HepG2 (cell line): ENCODE measurements around the gene CD80. TPM values are rescaled to one million over a fixed set of nuclear protein-coding genes. Genes with fewer than 3 reads are reported as not detected.

ENCODE experiments used
- ATAC-seq: fragments of 200-7000 bp; cut with Tn5 transposase; 3 replicates; pipeline ENCODE4 v1.9.1; 2020; ENCODE audit warnings: mild to moderate bottlenecking, moderate library complexity
- BruUV-seq: library from RNA; stranded (reverse); fragments of 400-500 nt; replicated peaks from 2 replicates; lab custom pipeline; 2021; lab: Mats Ljungman, UMichigan
- CTCF ChIA-PET: fragments of 300-600 bp; formaldehyde crosslinking; extraction: SDS; loops from one replicate; lab custom pipeline; 2021; ENCODE audit warnings: low total read pairs, inconsistent platforms, low intra/inter-chr PET ratio; lab: Yijun Ruan, JAX
- POLR2A ChIA-PET: fragments of 350-600 bp; sonication (Branson Sonifier 250); formaldehyde crosslinking; loops from one replicate; lab custom pipeline; 2020; ENCODE audit warnings: antibody characterized with exemption, inconsistent platforms; lab: Yijun Ruan, JAX
- DNase-seq: peaks from one replicate; pipeline ENCODE4 v3.0.0-alpha.2; 2015; ENCODE audit warnings: low spot score
- FAIRE-seq: peaks from 3 replicates; lab custom pipeline; 2011; peaks lifted over from hg19 to GRCh38; lab: Jason Lieb, UNC
- H2AFZ ChIP-seq: one replicate; pipeline ENCODE4 v1.6.1; 2011; ENCODE audit warnings: low read length, inconsistent platforms
- H3K27ac ChIP-seq: fragments of 300-600 bp; 3 replicates; pipeline ENCODE4 v1.8.0; 2011; ENCODE audit warnings: mixed run types, mild to moderate bottlenecking, mixed read lengths, low read length, inconsistent platforms; ENCODE audit not compliant: insufficient read depth; ENCODE audit errors: extremely low read length
- H3K27me3 ChIP-seq, 2 experiments: fragments of 200-600 bp in 1 of 2; 2 replicates in 1 of 2; 3 replicates in 1 of 2; pipeline versions ENCODE4 v1.6.0 to v1.8.0; 2011; ENCODE audit warnings: low read length in 2 of 2, mild to moderate bottlenecking in 2 of 2, moderate library complexity in 2 of 2, inconsistent platforms in 1 of 2; ENCODE audit not compliant: insufficient read depth in 2 of 2, control insufficient read depth in 1 of 2
- H3K36me3 ChIP-seq, 2 experiments: fragments of 200-600 bp in 1 of 2; replicated peaks in 1 of 2; 2 replicates in 1 of 2; 3 replicates in 1 of 2; pipeline versions ENCODE4 v1.5.1 to v1.8.0; 2011; ENCODE audit warnings: low read length in 2 of 2, inconsistent platforms in 1 of 2; ENCODE audit not compliant: insufficient read depth in 2 of 2, control insufficient read depth in 1 of 2
- H3K4me1 ChIP-seq: 2 replicates; pipeline ENCODE4 v1.5.1; 2012; ENCODE audit warnings: low read length, inconsistent platforms; ENCODE audit not compliant: insufficient read depth
- H3K4me2 ChIP-seq: 2 replicates; pipeline ENCODE4 v1.6.0; 2011; ENCODE audit warnings: low read depth, low read length, inconsistent platforms
- H3K4me3 ChIP-seq, 3 experiments: fragments of 200-600 bp in 1 of 3; sonication (generic), shearing (Covaris generic) in 1 of 3; replicated peaks in 1 of 3; 2 replicates each; pipeline ENCODE4 v1.5.1; 2011 to 2016; ENCODE audit warnings: low read length in 3 of 3, inconsistent platforms in 2 of 3, low read depth in 2 of 3, mild to moderate bottlenecking in 2 of 3, control low read depth in 1 of 3, mixed read lengths in 1 of 3; ENCODE audit not compliant: insufficient read depth in 1 of 3
- H3K79me2 ChIP-seq: one replicate; pipeline ENCODE4 v1.6.1; 2011; ENCODE audit warnings: low read length, inconsistent platforms; ENCODE audit not compliant: insufficient read depth
- H3K9ac ChIP-seq: 2 replicates; pipeline ENCODE4 v1.6.0; 2011; ENCODE audit warnings: mild to moderate bottlenecking, low read depth, low read length, inconsistent platforms; ENCODE audit not compliant: insufficient read depth
- H3K9me3 ChIP-seq: 2 replicates; pipeline ENCODE4 v1.5.1; 2012; ENCODE audit warnings: mild to moderate bottlenecking, low read length
- H4K20me1 ChIP-seq: 2 replicates; pipeline ENCODE4 v1.6.0; 2011; ENCODE audit warnings: inconsistent platforms, mild to moderate bottlenecking, low read length, moderate library complexity; ENCODE audit not compliant: insufficient read depth
- DR1 ChIP-seq: sonication (generic); formaldehyde crosslinking; IDR thresholded peaks from 2 replicates; pipeline ENCODE4 v1.8.0; 2021; ENCODE audit warnings: mild to moderate bottlenecking, missing genetic modification reagents, inconsistent platforms
- JUNB ChIP-seq: sonication (generic); formaldehyde crosslinking; IDR thresholded peaks from 2 replicates; pipeline ENCODE4 v1.8.0; 2022; ENCODE audit warnings: missing genetic modification reagents, mild to moderate bottlenecking, borderline replicate concordance
- MBD4 ChIP-seq: IDR thresholded peaks from 2 replicates; pipeline ENCODE4 v1.6.1; 2012; ENCODE audit warnings: low read length, inconsistent platforms, borderline replicate concordance
- NR2F1 ChIP-seq, 2 experiments: fragments of 450-650 bp in 1 of 2; formaldehyde crosslinking in 1 of 2; IDR thresholded peaks; 2 replicates each; pipeline versions ENCODE4 v1.5.0 to v1.6.1; 2016 to 2020; ENCODE audit warnings: mild to moderate bottlenecking in 1 of 2, missing compliant biosample characterization in 1 of 2, missing genetic modification reagents in 1 of 2, moderate library complexity in 1 of 2
- REXO4 ChIP-seq: sonication (generic); formaldehyde crosslinking; IDR thresholded peaks from 2 replicates; pipeline ENCODE4 v1.8.0; 2022; ENCODE audit warnings: missing genetic modification reagents, mild to moderate bottlenecking, borderline replicate concordance
- TSC22D2 ChIP-seq: sonication (generic); formaldehyde crosslinking; IDR thresholded peaks from 2 replicates; pipeline ENCODE4 v1.5.1; 2020; ENCODE audit warnings: missing genetic modification reagents, mild to moderate bottlenecking, borderline replicate concordance
- ZNF205 ChIP-seq: IDR thresholded peaks from 2 replicates; pipeline ENCODE4 v1.6.1; 2018; ENCODE audit warnings: missing biosample characterization, missing genetic modification reagents
- WGBS: methylation state at CpG from one replicate; pipeline ENCODE4 v1.1.6; 2017; ENCODE audit warnings: low lambda C conversion rate; 5-methylcytosine and 5-hydroxymethylcytosine counted together
- in situ Hi-C: cut with HindIII; loops from 2 replicates; pipeline ENCODE4 v1.10.0; 2017; ENCODE audit warnings: low pct_unique_long_range_greater_than_20kb; ENCODE audit not compliant: extremely low pct_ligation_motif_present
- intact Hi-C: fragments of 100-400 bp; cut with micrococcal nuclease; formaldehyde crosslinking; loops from one replicate; pipeline ENCODE4 v1.10.0; 2022; ENCODE audit not compliant: unreplicated experiment
- polyA plus RNA-seq, 8 experiments: library from polyadenylated mRNA; depleted of rRNA in 3 of 8; stranded (reverse) in 7 of 8; unstranded in 1 of 8; fragments of >200 nt; fragmentation: Illumina TruSeq in 4 of 8; extraction: Trizol in 4 of 8; gene quantifications; 2 replicates each; pipeline versions ENCODE4 v1.2.1 to v1.2.3, GENCODE V29; 2011 to 2016; ENCODE audit warnings: low read depth in 4 of 8, missing spikeins in 1 of 8, mixed read lengths in 1 of 8; ENCODE audit not compliant: insufficient read depth in 1 of 8
- total RNA-seq, 5 experiments: library from RNA; depleted of rRNA; stranded (reverse); fragments of >200 nt; fragmentation: Illumina TruSeq; extraction: Trizol; gene quantifications; 2 replicates each; pipeline ENCODE4 v1.2.3, GENCODE V29; 2016; ENCODE audit warnings: low read depth in 1 of 5
- TF ChIP-seq, protein P1 (sequence below): sonication (generic); formaldehyde crosslinking; IDR thresholded peaks from 2 replicates; pipeline ENCODE4 v1.8.1; 2023; ENCODE audit warnings: mild to moderate bottlenecking, moderate library complexity, missing genetic modification reagents
- TF ChIP-seq, protein P2 (sequence below): IDR thresholded peaks from 2 replicates; pipeline ENCODE4 v1.6.1; 2018; ENCODE audit warnings: missing genetic modification reagents
- TF ChIP-seq, protein P3 (sequence below): sonication (generic); formaldehyde crosslinking; IDR thresholded peaks from 2 replicates; pipeline ENCODE4 v1.4.0; 2020; ENCODE audit warnings: missing genetic modification reagents, borderline replicate concordance

CD80 gene
- total and polyA plus RNA-seq, 2 of the 13 experiments (the other 11 are each of a cell fraction or from before 2014, with no cell fraction given): not detected

DNA sequence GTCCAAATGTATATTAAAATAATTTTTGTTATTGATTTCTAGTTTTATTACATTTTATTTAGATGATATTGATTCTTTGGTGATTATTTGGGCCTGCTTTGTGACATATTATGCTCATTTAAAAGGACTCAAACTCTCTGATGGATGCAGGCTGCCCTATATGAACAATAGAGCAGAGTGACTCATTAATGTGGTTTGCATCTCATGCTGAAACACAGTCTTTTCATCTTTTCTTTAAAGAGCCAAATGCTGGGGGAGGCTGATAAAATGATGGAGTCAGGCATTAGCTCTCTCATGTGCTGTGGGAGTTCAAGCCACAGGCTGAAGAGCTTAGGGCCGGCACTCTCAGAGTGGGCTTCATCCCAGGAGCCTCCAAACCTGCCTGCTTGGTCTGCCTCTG lies 45.5 kb upstream of the CD80 start:
- H3K4me2 ChIP-seq: no peak overlapping the region
- no peak overlapping the region for H2AFZ ChIP-seq
- no peaks in the 10 kb centered on the region; a peak in 1 of 5 replicates for H3K27me3 ChIP-seq
- in situ Hi-C loops: no loop called here
- ChIA-PET CTCF (no interaction called here), POLR2A (no interaction called here)
- H3K79me2 ChIP-seq: no peaks in the 10 kb centered on the region
- H3K9me3 ChIP-seq: no peaks in the 10 kb centered on the region
- ATAC-seq (no peak), DNase-seq (no peak), FAIRE-seq (no peak)
- 0% methylated on average over 1 of the region's 1 CpG for WGBS
- no peak overlapping the region for H3K9ac ChIP-seq
- BruUV-seq: no TSS peak
- no peak overlapping the region for H3K27ac ChIP-seq
- TF ChIP-seq TSC22D2 (no peak), REXO4 (CRISPR knock-in tag) (no peak), NR2F1 (CRISPR knock-in tag; IDR thresholded peaks at IDR 0.05) (no peak), MBD4 (no peak)
- TF ChIP-seq, protein P1, sequence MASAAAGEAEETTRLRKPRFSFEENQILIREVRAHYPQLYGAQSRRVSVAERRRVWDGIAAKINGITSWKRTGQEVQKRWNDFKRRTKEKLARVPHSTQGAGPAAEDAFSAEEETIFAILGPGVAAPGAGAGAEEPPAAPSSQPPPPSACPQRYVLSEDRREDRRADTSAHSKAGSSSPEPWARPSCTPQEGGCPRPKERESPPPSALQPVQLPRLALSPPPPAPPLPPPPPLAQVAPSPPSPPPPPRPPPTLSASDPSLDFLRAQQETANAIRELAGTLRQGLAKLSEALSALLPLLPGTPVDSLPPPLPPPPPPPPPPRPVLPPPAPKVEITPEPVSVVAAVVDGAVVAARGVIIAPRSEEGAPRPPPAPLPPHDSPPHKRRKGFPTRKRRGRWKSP (CRISPR knock-in tag): no peak
- TF ChIP-seq, protein P2, sequence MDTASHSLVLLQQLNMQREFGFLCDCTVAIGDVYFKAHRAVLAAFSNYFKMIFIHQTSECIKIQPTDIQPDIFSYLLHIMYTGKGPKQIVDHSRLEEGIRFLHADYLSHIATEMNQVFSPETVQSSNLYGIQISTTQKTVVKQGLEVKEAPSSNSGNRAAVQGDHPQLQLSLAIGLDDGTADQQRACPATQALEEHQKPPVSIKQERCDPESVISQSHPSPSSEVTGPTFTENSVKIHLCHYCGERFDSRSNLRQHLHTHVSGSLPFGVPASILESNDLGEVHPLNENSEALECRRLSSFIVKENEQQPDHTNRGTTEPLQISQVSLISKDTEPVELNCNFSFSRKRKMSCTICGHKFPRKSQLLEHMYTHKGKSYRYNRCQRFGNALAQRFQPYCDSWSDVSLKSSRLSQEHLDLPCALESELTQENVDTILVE (CRISPR knock-in tag): no peak
- no peaks in the 10 kb centered on the region for H3K4me1 ChIP-seq
- no peaks in the 10 kb centered on the region for H3K36me3 ChIP-seq
- intact Hi-C loops: no loop called here
- no peak overlapping the region for H3K4me3 ChIP-seq
- H4K20me1 ChIP-seq: no peaks in the 10 kb centered on the region

DNA sequence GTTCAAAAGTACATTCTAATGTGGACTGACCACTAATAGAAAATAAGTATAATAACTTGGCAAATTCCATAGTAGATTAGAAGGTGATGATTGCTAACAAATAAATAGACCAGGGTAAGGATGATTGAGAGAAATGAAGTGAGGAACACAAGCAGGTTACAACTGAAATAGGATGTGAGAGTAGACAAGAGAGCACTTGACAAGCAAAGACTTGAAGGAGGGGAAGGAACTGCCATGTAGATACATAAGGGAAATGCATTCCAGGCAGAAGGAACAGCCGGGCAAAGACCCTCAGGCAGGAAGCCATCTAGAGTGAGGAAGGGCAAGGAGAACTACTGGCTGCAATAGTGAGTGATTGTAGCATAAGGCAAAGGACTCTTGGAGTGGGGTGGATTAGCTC lies 43.3 kb upstream of the CD80 start:
- Histone ChIP-seq H3K36me3 (no peaks in the 10 kb centered on the region), H3K27ac (no peak overlapping the region), H3K9ac (no peak overlapping the region), H3K4me2 (no peak overlapping the region), H2AFZ (no peak overlapping the region), H3K4me3 (no peak overlapping the region), H3K27me3 (no peaks in the 10 kb centered on the region; a peak in 1 of 5 replicates), H3K4me1 (peaks cover 5% of the 10 kb centered on the region; the same call in 1 of the 2 replicates), H3K9me3 (no peaks in the 10 kb centered on the region), H4K20me1 (no peaks in the 10 kb centered on the region), H3K79me2 (no peaks in the 10 kb centered on the region)
- ChIA-PET CTCF (no interaction called here), POLR2A (no interaction called here)
- intact Hi-C loops (no loop called here), in situ Hi-C loops (no loop called here)
- 0% methylated on average over 1 of the region's 1 CpG for WGBS
- no peak for DNase-seq
- ATAC-seq: no peak
- no TSS peak for BruUV-seq
- no peak for FAIRE-seq
- TF ChIP-seq ZNF205: no peak
- TF ChIP-seq DR1 (CRISPR knock-in tag): no peak
- TF ChIP-seq, protein P3, sequence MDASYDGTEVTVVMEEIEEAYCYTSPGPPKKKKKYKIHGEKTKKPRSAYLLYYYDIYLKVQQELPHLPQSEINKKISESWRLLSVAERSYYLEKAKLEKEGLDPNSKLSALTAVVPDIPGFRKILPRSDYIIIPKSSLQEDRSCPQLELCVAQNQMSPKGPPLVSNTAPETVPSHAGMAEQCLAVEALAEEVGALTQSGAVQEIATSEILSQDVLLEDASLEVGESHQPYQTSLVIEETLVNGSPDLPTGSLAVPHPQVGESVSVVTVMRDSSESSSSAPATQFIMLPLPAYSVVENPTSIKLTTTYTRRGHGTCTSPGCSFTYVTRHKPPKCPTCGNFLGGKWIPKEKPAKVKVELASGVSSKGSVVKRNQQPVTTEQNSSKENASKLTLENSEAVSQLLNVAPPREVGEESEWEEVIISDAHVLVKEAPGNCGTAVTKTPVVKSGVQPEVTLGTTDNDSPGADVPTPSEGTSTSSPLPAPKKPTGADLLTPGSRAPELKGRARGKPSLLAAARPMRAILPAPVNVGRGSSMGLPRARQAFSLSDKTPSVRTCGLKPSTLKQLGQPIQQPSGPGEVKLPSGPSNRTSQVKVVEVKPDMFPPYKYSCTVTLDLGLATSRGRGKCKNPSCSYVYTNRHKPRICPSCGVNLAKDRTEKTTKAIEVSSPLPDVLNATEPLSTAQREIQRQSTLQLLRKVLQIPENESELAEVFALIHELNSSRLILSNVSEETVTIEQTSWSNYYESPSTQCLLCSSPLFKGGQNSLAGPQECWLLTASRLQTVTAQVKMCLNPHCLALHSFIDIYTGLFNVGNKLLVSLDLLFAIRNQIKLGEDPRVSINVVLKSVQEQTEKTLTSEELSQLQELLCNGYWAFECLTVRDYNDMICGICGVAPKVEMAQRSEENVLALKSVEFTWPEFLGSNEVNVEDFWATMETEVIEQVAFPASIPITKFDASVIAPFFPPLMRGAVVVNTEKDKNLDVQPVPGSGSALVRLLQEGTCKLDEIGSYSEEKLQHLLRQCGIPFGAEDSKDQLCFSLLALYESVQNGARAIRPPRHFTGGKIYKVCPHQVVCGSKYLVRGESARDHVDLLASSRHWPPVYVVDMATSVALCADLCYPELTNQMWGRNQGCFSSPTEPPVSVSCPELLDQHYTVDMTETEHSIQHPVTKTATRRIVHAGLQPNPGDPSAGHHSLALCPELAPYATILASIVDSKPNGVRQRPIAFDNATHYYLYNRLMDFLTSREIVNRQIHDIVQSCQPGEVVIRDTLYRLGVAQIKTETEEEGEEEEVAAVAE (CRISPR knock-in tag): no peak
- TF ChIP-seq JUNB (CRISPR knock-in tag): no peak
